Stimulated activated CD8-positive, alpha-beta memory T cell treated with anti-CD3 and anti-CD28 coated beads, Interleukin-2, amount 100 ng/mL, for 48 hours (primary cell): ENCODE results near the gene PIP4K2B.
"Not testable (repeated sequence)": the region's sequence is repeated elsewhere in the genome, so short reads cannot be mapped to it uniquely, and the experiment has no call there.

Experiments used
- DNase-seq, 2 donors: peaks; one replicate each; pipeline ENCODE4 v3.0.0-alpha.2; 2020; ENCODE audit warnings: low read depth in 2 of 2

PIP4K2B gene

GRCh38 chr17:38799501-38800236 lies at the start of gene PIP4K2B:
Gene PIP4K2B, minus strand, starts transcription at chr17:38799556. Its CDS starts 132 bp downstream, at chr17:38799424.
- peak; percentile 81 to 85 for DNase-seq

GRCh38 chr17:38848557-38848891 lies 49.2 kb upstream of the PIP4K2B start:
- no peak for DNase-seq

- no peak for DNase-seq
These were observed 45.0 kb upstream of the PIP4K2B start for GRCh38 chr17:38844261-38844757.

GRCh38 chr17:38825762-38826247 lies 26.4 kb upstream of the PIP4K2B start:
- no peak for DNase-seq

GRCh38 chr17:38824899-38825761 lies 25.8 kb upstream of the PIP4K2B start, which contains the start of gene CWC25:
Gene CWC25, minus strand, starts transcription at chr17:38825321. Its CDS starts 138 bp downstream, at chr17:38825183.
- peak; percentile 86 to 96 for DNase-seq

GRCh38 chr17:38815576-38816193 lies 16.3 kb upstream of the PIP4K2B start:
- peak in 1 of 2 donors; percentile 12 for DNase-seq

- no peak for DNase-seq
These were observed 10.5 kb upstream of the PIP4K2B start for GRCh38 chr17:38809828-38810227.

- DNase-seq, result no peak
These were observed 943 bp upstream of the PIP4K2B start for GRCh38 chr17:38800237-38800760.

GRCh38 chr17:38798614-38799500 lies 499 bp downstream of the PIP4K2B start:
- DNase-seq, result peak; percentile 32

- DNase-seq, result no peak
These were observed 1.5 kb downstream of the PIP4K2B start for GRCh38 chr17:38797828-38798227.

GRCh38 chr17:38797158-38797490 lies 2.2 kb downstream of the PIP4K2B start:
- no peak for DNase-seq

GRCh38 chr17:38796451-38797157 lies 2.8 kb downstream of the PIP4K2B start:
- DNase-seq, result no peak

- no peak for DNase-seq
These were observed 5.1 kb downstream of the PIP4K2B start for GRCh38 chr17:38794221-38794620.

GRCh38 chr17:38791162-38791561 lies 8.2 kb downstream of the PIP4K2B start:
- DNase-seq, result no peak

- not testable (repeated sequence) for DNase-seq
These were observed 9.1 kb downstream of the PIP4K2B start for GRCh38 chr17:38790148-38790707.

GRCh38 chr17:38789185-38789584 lies 10.2 kb downstream of the PIP4K2B start:
- no peak for DNase-seq

GRCh38 chr17:38787999-38788398 lies 11.4 kb downstream of the PIP4K2B start:
- not testable (repeated sequence) for DNase-seq

- DNase-seq, result no peak
These were observed 13.0 kb downstream of the PIP4K2B start for GRCh38 chr17:38786372-38786771.

GRCh38 chr17:38783227-38783626 lies 16.1 kb downstream of the PIP4K2B start:
- DNase-seq, result no peak
